Measurements from ENCODE around the gene RALY.

The RALY gene

DNA sequence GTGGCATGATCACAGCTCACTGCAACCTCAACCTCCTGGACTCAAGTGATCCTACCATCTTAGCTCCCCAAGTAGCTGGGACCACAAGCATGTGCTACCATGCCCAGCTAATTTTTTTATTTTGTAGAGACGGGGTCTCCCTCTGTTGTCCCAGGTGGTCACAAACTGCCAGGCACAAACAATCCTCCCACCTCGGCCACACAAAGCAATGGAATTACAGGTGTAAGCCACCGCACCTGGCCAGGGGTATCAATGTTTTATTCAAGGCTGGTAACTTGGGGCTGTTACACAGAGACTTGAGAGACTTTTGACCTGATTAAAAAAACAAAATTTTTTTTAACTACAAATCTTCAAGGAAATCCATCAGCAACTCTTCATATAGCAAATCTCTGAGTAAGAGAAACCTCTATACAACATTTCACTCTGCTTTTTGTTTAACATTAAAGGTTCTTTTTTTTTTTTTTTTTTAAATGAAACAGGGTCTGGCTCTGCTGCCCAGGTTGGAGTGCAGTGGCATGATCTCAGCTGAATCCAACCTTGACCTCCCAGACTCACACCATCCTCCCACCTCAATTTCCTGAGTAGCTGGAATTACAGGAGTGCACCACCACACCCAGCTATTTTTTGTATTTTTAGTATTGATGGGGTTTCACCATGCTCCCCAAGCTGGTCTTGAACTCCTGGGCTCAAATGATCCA lies 112.4 kb downstream of the RALY start:
- DNase-seq (ENCODE audit: low read depth) = no peak
- H3K4me3 ChIP-seq (ENCODE audit: control insufficient read depth, low read depth, low read length) = no peak overlapping the region
- TF ChIP-seq, protein P1, sequence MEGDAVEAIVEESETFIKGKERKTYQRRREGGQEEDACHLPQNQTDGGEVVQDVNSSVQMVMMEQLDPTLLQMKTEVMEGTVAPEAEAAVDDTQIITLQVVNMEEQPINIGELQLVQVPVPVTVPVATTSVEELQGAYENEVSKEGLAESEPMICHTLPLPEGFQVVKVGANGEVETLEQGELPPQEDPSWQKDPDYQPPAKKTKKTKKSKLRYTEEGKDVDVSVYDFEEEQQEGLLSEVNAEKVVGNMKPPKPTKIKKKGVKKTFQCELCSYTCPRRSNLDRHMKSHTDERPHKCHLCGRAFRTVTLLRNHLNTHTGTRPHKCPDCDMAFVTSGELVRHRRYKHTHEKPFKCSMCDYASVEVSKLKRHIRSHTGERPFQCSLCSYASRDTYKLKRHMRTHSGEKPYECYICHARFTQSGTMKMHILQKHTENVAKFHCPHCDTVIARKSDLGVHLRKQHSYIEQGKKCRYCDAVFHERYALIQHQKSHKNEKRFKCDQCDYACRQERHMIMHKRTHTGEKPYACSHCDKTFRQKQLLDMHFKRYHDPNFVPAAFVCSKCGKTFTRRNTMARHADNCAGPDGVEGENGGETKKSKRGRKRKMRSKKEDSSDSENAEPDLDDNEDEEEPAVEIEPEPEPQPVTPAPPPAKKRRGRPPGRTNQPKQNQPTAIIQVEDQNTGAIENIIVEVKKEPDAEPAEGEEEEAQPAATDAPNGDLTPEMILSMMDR (conservative IDR thresholded peaks at IDR 0.05; ENCODE audit: control insufficient read depth, insufficient read depth, low read depth, low read length) = no peak

DNA sequence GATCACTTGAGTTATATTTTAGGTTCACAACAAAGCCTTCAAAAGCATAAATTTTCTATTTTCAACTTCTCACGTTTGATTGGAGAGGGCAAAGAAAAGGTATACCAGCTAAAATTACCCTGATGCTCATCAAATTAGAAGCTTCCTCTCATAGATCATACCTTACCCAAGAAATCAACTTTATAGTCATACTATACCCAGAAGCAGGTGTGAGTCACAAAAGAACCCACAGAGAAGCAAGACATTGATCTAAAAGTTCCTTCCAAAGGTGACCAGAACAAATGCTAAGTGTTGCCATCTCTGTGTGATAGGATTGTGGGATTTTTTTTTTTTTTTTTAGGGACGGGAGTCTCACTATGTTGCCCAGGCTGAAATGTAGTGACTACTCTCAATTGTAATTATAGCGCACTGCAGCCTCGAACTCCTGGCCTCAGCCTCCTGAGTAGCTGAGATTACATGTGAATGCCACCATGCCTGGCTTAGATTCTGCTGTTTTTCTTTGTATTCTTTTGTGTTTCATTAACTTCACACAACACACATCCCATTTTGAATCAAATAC lies 115.0 kb downstream of the RALY start:
- no peak overlapping the region for H3K4me3 ChIP-seq (ENCODE audit: control insufficient read depth, low read depth, low read length)
- DNase-seq (ENCODE audit: low read depth) = no peak
- TF ChIP-seq, protein P1 (conservative IDR thresholded peaks at IDR 0.05; ENCODE audit: control insufficient read depth, insufficient read depth, low read depth, low read length) = no peak

DNA sequence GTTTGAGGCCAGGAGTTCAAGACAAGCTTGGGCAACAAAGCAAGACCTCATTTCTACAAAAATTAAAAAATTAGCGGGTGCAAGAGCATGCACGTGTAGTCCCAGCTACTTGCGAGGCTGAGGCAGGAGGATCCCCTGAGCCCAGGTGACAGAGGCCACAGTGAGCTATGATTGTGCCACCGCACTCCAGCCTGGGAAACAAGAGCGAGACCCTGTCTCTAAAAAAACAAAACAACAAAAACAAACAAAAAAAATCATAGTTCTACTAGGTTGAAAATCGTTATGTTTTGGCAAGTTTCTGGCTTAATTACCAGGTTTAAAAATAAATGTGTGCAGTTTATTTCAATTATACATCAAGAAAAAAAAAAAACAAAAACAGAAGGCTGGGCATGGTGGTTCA lies 115.7 kb downstream of the RALY start:
- no peak for DNase-seq (ENCODE audit: low read depth)
- TF ChIP-seq, protein P1 (conservative IDR thresholded peaks at IDR 0.05; ENCODE audit: control insufficient read depth, insufficient read depth, low read depth, low read length) = no peak
- no peak overlapping the region for H3K4me3 ChIP-seq (ENCODE audit: control insufficient read depth, low read depth, low read length)

DNA sequence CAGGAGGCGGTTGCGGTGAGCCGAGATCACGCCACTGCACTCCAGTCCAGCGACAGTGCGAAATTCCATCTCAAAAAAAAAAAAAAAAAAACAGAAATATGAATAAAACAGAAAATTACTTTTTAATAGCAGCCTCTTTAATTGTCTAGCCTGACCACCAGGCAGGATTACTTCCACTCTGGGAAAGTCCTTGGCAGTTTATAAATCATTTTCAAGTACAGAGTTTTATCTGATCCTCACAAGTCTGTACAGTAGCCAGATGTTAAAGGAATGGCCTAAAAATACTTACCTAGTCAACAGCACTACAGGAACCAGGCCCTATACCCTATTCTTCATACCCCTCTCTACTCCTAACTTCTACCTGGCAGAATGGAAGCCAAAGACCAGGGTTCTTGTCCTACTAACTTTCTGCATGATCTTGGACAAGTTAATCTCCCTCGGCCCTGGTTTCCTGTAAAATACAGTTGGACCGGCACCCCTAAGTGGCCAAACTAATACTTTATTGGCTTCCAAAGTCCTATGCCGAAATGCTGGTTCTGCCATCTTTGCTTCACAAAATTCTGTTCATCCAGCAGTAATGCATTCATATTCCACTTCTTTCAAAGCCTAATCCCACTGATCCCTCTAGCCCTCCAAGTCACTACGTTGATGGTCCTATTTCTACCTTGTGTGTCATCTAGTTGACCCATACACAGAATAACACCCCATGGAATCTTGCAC lies 116.5 kb downstream of the RALY start:
- DNase-seq (ENCODE audit: low read depth) = no peak
- peak overlapping the region; percentile 95 for H3K4me3 ChIP-seq (ENCODE audit: control insufficient read depth, low read depth, low read length)
- TF ChIP-seq, protein P1 (conservative IDR thresholded peaks at IDR 0.05; ENCODE audit: control insufficient read depth, insufficient read depth, low read depth, low read length) = no peak

DNA sequence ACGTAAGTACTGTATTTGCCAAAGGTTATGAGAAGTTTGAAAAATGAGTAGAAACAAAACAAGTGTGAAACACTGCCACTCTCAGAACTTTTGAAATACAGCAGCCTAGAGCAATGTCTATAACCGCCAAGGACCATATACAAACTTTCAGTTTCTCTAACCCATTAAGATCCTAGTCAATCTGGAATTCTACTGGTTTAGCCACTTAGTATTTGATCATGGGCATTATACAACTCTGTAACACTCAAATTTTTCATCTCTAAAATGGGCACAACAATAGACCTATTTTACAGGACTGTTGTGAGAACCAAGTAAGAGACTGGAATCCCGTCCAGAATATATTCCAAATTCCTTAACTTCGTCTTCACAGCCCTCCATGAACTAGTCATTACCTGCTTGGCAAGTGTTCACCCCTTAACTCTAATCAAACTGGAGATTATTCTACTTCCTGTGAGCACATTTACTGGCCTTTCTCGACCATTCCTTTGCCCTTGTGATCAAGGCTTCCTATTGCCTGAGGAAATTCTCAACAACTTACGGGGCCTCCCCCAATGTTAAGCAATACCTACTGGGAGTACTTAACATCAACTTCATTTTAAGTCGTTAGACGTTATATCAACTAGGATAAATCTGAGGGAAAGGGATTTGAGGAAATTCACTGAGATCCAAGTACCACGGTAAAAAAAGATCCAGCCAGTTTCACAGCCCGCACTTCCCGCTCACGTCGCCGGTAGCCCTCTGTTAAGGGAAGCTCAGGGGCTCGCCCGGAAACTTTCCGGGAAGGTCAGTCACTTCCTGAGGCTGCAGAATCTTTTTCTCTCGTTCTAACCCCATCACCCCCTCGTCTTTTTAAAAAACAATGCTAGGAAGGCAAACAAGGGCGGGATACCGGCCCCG lies 117.3 kb downstream of the RALY start:
- peak overlapping the region; percentile 95 for H3K4me3 ChIP-seq (ENCODE audit: control insufficient read depth, low read depth, low read length)
- TF ChIP-seq, protein P1 (conservative IDR thresholded peaks at IDR 0.05; ENCODE audit: control insufficient read depth, insufficient read depth, low read depth, low read length) = no peak
- DNase-seq (ENCODE audit: low read depth) = peak; percentile 70
